CD4-positive, alpha-beta T cell treated with Interleukin-2 at 100 ng/mL for 4 hours (primary cell): ENCODE measurements around the gene C4orf46.

Source experiments
- DNase-seq: peaks from one replicate; pipeline ENCODE4 v3.0.0-alpha.2; 2020; ENCODE audit warnings: low spot score

Gene C4orf46

DNA sequence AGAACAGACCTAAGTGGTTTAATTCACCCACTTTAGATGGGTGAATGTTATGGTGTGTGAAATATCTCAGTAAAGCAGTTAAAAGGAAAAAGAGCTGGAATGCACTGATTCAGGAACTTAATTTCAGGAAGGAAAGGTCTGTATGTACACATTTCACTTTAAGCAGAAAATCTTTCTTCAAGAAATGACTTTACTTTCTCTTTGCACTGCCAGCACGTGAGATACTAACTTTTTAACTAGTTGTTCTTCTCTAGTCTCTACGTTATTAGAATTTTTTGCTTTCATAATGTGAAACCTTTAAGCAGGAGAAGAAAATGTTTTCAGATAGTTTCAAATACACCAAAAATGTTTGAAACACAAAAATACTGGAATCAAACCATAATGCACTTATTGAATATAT, 18.8 kb downstream of the C4orf46 start:
- DNase-seq = no peak

DNA sequence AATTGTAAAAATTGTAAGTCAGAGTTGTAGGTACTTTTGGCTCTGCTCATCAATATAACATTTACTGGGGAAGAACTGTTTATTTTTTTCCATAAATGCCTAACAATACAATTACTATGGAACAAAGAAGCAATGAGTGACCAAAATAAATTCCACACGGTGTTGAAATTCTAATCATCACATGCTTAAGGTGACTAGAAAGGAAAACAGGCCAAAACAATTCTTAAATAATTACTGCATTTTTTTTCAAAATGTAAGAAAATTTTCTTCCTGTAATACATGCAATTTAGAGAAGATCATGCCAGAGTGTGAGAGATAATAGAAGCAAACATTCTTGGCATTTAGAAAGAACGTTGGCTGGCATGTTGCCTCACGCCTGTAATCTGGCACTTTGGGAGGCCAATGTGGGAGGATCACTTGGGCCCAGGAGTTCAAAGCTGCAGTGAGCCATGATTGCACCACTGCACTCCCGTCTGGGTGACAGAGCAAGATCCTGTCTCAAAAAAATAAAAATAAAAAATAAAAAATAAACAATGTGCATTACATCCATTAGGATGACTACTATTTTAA, 22.5 kb downstream of the C4orf46 start:
- no peak for DNase-seq

DNA sequence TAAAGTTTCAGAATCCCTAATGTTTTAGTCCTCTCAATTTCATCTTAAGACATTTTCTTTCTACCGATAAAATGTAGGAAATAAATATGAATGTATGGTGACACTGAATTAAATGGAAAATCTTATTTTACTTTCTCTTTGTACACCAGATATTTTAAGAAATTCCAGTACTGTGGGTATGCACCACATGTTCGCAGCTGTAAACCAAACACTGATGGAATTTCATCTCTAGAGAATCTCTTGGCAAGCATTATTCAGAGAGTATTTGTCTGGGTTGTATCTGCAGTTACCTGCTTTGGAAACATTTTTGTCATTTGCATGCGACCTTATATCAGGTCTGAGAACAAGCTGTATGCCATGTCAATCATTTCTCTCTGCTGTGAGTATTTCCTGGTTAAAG, 26.9 kb downstream of the C4orf46 start:
- DNase-seq = no peak

DNA sequence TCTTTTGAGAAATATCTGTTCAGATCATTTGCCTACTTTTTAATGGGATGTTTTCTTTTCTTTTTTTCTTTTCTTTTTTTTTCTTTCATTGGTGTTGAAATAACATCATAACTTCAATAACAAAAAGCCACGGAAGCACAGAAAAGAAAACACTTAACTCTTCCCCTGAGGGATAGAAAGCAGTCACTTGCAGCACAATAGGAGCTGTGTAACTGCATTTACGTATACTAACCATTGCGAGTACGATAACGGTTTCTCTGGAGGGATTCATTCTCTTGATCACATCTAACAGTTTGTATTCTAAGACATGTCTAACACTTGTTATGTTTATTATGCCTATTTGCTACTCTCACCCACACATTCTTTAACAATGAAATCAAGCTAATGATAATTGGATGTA, 27.3 kb downstream of the C4orf46 start:
- DNase-seq = no peak

DNA sequence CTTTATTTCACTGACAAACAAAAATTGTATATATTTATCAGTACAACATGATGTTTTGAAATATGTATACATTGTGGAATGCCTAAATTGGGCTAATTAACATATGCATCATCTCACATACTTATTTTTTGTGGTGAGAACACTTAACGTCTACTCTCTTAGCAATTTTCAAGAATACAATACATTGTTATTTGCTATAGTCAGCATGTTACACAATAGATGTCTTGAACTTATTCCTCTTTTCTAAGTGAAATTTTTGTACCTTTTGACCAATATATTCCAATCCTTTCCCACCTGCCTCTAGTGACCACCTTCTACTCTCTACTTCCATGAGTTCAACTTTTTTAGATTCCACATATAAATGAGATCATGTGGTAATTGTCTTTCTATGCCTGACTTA, 35.1 kb downstream of the C4orf46 start:
- DNase-seq = no peak

DNA sequence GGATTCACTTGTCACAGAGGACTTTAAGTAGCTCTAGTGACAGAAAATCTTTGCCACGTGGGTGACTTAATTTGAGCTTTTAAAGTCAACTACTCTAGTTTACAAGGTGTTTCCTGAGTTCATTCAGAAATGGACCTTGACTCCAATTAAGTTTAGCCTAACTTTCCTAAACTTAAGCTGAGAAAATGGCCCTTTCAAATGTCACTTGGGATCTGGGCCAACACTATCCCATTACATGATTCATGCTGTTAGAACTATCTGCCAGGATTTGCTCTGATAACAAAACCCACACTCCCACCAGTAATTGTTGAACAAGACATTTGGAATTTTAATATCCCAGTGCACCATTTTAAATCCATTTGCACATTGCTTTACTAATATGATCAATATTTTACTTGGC, 40.8 kb downstream of the C4orf46 start:
- no peak for DNase-seq

DNA sequence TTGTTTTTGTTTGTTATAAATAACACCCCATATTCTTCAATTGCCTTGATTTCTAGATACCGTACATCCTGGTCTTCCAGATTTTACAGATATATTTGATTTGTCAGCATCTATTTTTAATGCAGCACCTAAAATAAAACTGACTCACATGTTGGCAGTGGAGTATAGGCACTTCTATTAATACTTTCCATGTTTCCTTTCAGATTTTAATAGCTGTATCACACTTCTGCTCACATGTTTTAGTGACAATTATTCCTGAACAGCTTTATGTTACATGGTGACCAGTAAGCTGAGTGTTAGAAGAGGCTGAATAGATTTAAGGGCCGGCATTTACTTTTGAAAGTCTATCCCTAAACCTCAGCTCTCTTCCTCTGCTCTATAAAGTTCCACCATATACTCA, 46.1 kb downstream of the C4orf46 start:
- no peak for DNase-seq

DNA sequence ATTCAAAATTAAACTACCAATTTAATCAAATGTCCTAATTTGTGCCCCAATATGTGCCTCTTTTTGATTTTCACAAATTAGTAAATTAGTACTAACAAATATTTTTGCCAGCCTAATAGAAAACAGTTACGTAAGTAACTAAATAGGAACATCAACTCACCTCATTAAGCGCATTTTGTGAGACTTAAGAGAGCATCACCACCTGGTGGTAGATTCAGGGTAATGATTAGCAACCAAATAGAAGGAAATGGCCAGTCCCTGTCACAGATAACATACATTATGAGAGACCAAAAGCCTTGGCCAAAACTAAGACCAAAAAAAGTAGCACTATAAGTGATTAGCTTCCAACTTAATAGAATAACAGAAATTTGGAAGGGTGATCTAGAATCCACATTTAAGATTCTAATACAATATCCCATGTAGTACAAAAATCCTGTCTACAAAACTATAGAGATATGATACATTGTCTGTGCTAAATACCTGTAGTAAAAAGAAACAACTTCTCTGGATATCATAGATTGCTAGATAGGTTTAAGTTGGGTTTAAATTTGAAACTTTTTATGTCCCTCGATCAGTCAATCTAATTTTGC, 46.7 kb downstream of the C4orf46 start:
- DNase-seq = peak; percentile 28

DNA sequence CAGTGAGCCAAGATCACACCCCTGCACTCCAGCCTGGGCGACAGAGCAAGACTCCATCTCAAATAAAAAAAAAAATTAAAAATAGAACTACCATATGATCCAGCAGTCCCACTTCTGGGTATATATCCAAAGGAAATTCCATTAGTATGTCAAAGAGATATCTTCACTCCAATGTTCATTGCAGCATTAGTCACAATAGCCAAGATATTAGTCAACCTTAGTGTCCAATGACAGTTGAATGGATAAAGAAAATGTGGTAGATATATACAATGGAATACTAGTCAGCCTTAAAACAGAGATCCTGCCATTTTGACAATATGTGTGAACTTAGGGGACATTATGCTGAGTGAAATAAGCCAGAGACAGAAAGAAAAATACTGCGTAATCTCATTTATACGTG, 49.4 kb downstream of the C4orf46 start:
- no peak for DNase-seq

DNA sequence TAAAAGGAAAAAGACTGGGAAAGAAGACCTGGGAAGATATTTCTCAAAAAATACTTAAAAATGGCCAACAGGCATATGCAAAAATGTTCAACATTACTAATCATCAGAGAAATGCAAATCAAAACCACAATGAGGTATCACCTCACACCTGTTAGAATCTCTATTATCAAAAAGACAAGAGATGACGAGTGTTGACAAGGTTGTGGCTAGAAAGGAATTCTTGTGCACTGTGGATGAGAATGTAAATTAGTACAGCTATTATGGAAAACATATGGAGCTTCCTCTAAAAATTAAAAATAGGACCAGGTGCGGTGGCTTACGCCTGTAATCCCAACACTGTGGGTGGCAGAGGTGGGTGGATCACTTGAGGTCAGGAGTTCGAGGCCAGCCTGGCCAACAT, 50.0 kb downstream of the C4orf46 start:
- no peak for DNase-seq

DNA sequence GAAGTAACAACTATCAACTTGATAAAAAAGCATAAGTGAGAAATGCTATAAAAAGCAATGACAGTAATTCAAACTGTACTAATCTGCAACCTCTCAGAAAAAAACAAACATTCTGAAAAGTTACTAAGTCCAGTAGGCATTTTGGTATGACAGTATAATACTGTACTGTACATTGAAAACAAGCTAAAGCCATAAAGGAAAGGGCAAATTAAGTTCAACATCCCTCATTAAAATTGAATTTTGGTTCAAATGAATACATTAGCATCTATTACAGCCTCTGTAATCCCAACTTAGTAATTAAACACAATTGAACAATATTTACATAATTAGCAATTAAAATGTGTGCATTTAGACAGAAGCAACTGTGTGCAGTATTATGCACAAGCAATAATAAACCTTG, 53.7 kb downstream of the C4orf46 start:
- DNase-seq = no peak
